Activated naive CD4-positive, alpha-beta T cell treated with anti-CD3 and anti-CD28 coated beads, Interleukin-2, amount 50 U/mL, for 24 hours (primary cell): Measurements from ENCODE around the gene CADPS2.
"Not testable (repeated sequence)": the region's sequence is repeated elsewhere in the genome, so short reads cannot be mapped to it uniquely, and the experiment has no call there.

Source experiments
- H3K27ac Mint-ChIP-seq: one replicate; pipeline ENCODE4 v1.8.0; 2021; ENCODE audit warnings: mild to moderate bottlenecking, mixed read lengths
- H3K27me3 Mint-ChIP-seq: one replicate; pipeline ENCODE4 v1.8.0; 2021; ENCODE audit warnings: mixed read lengths
- H3K36me3 Mint-ChIP-seq: one replicate; pipeline ENCODE4 v1.8.0; 2021; ENCODE audit warnings: mixed read lengths
- H3K4me1 Mint-ChIP-seq: one replicate; pipeline ENCODE4 v1.8.0; 2021; ENCODE audit warnings: mixed read lengths
- H3K4me3 Mint-ChIP-seq: one replicate; pipeline ENCODE4 v1.8.0; 2021; ENCODE audit warnings: mild to moderate bottlenecking, mixed read lengths
- H3K9me3 Mint-ChIP-seq: one replicate; pipeline ENCODE4 v1.8.0; 2021; ENCODE audit warnings: mixed read lengths

Gene CADPS2

GRCh38 chr7:122651451-122651850 is 234.8 kb downstream of the CADPS2 start:
- Mint-ChIP-seq H3K36me3 (no peaks in the 10 kb centered on the region), H3K4me1 (no peaks in the 10 kb centered on the region), H3K27me3 (no peaks in the 10 kb centered on the region), H3K9me3 (peaks cover 10% of the 10 kb centered on the region), H3K27ac (no peak overlapping the region), H3K4me3 (no peak overlapping the region)

GRCh38 chr7:122643250-122643649 is 243.0 kb downstream of the CADPS2 start:
- Mint-ChIP-seq H3K4me3 (no peak overlapping the region), H3K27me3 (no peaks in the 10 kb centered on the region), H3K27ac (no peak overlapping the region), H3K9me3 (peaks cover 19% of the 10 kb centered on the region), H3K36me3 (no peaks in the 10 kb centered on the region), H3K4me1 (no peaks in the 10 kb centered on the region)

- Mint-ChIP-seq H3K27me3 (no peaks in the 10 kb centered on the region), H3K27ac (no peak overlapping the region), H3K9me3 (peaks cover 8% of the 10 kb centered on the region), H3K4me1 (no peaks in the 10 kb centered on the region), H3K36me3 (no peaks in the 10 kb centered on the region), H3K4me3 (no peak overlapping the region)
Measured at GRCh38 chr7:122638459-122638858, 247.8 kb downstream of the CADPS2 start.

- H3K36me3 Mint-ChIP-seq, result no peaks in the 10 kb centered on the region
Measured at GRCh38 chr7:122637784-122638183, 248.5 kb downstream of the CADPS2 start.

GRCh38 chr7:122635481-122635880 is 250.8 kb downstream of the CADPS2 start:
- H3K9me3 Mint-ChIP-seq, H3K27ac Mint-ChIP-seq, H3K4me3 Mint-ChIP-seq, H3K36me3 Mint-ChIP-seq, H3K4me1 Mint-ChIP-seq, H3K27me3 Mint-ChIP-seq: not testable (repeated sequence)

More at GRCh38 chr7:122637784-122638183, 248.5 kb downstream of the CADPS2 start:
- no peaks in the 10 kb centered on the region for H3K27me3 Mint-ChIP-seq
- H3K4me1 Mint-ChIP-seq, result no peaks in the 10 kb centered on the region
- H3K9me3 Mint-ChIP-seq, result peaks cover 5% of the 10 kb centered on the region
- no peak overlapping the region for H3K27ac Mint-ChIP-seq
- no peak overlapping the region for H3K4me3 Mint-ChIP-seq

- Mint-ChIP-seq H3K27ac (no peak overlapping the region), H3K36me3 (no peaks in the 10 kb centered on the region), H3K4me1 (no peaks in the 10 kb centered on the region), H3K4me3 (no peak overlapping the region), H3K9me3 (peaks cover 12% of the 10 kb centered on the region), H3K27me3 (no peaks in the 10 kb centered on the region)
Measured at GRCh38 chr7:122633472-122633871, 252.8 kb downstream of the CADPS2 start.

- Mint-ChIP-seq H3K27me3 (no peaks in the 10 kb centered on the region), H3K27ac (no peak overlapping the region), H3K9me3 (peaks cover 12% of the 10 kb centered on the region), H3K36me3 (no peaks in the 10 kb centered on the region), H3K4me3 (no peak overlapping the region), H3K4me1 (no peaks in the 10 kb centered on the region)
Measured at GRCh38 chr7:122632238-122632637, 254.0 kb downstream of the CADPS2 start.

GRCh38 chr7:122629412-122629953 is 256.8 kb downstream of the CADPS2 start:
- no peak overlapping the region for H3K27ac Mint-ChIP-seq
- no peaks in the 10 kb centered on the region for H3K4me1 Mint-ChIP-seq
- peaks cover 7% of the 10 kb centered on the region for H3K9me3 Mint-ChIP-seq
- H3K27me3 Mint-ChIP-seq, result no peaks in the 10 kb centered on the region
- H3K36me3 Mint-ChIP-seq, result no peaks in the 10 kb centered on the region
- H3K4me3 Mint-ChIP-seq, result no peak overlapping the region

GRCh38 chr7:122628651-122629411 is 257.4 kb downstream of the CADPS2 start:
- H3K4me1 Mint-ChIP-seq, result no peaks in the 10 kb centered on the region
- H3K36me3 Mint-ChIP-seq, result no peaks in the 10 kb centered on the region
- H3K27ac Mint-ChIP-seq, result no peak overlapping the region
- peaks cover 7% of the 10 kb centered on the region for H3K9me3 Mint-ChIP-seq
- no peak overlapping the region for H3K4me3 Mint-ChIP-seq
- no peaks in the 10 kb centered on the region for H3K27me3 Mint-ChIP-seq

GRCh38 chr7:122626785-122627184 is 259.5 kb downstream of the CADPS2 start:
- Mint-ChIP-seq H3K27ac (no peak overlapping the region), H3K27me3 (no peaks in the 10 kb centered on the region), H3K36me3 (no peaks in the 10 kb centered on the region), H3K9me3 (peaks cover 7% of the 10 kb centered on the region), H3K4me1 (no peaks in the 10 kb centered on the region), H3K4me3 (no peak overlapping the region)

GRCh38 chr7:122622682-122623081 is 263.6 kb downstream of the CADPS2 start:
- no peak overlapping the region for H3K4me3 Mint-ChIP-seq
- no peaks in the 10 kb centered on the region for H3K36me3 Mint-ChIP-seq
- no peak overlapping the region for H3K27ac Mint-ChIP-seq
- no peaks in the 10 kb centered on the region for H3K27me3 Mint-ChIP-seq
- no peaks in the 10 kb centered on the region for H3K4me1 Mint-ChIP-seq
- H3K9me3 Mint-ChIP-seq, result no peaks in the 10 kb centered on the region

GRCh38 chr7:122619664-122620063 is 266.6 kb downstream of the CADPS2 start:
- Mint-ChIP-seq H3K9me3 (no peaks in the 10 kb centered on the region), H3K36me3 (no peaks in the 10 kb centered on the region), H3K27ac (no peak overlapping the region), H3K4me1 (no peaks in the 10 kb centered on the region), H3K4me3 (no peak overlapping the region), H3K27me3 (no peaks in the 10 kb centered on the region)

- no peak overlapping the region for H3K4me3 Mint-ChIP-seq
- H3K4me1 Mint-ChIP-seq, result no peaks in the 10 kb centered on the region
- no peak overlapping the region for H3K27ac Mint-ChIP-seq
- H3K9me3 Mint-ChIP-seq, result no peaks in the 10 kb centered on the region
- no peaks in the 10 kb centered on the region for H3K36me3 Mint-ChIP-seq
- H3K27me3 Mint-ChIP-seq, result no peaks in the 10 kb centered on the region
Measured at GRCh38 chr7:122618585-122619189, 267.6 kb downstream of the CADPS2 start.

- H3K36me3 Mint-ChIP-seq, result no peaks in the 10 kb centered on the region
- H3K4me3 Mint-ChIP-seq, result no peak overlapping the region
- no peaks in the 10 kb centered on the region for H3K9me3 Mint-ChIP-seq
- H3K27me3 Mint-ChIP-seq, result no peaks in the 10 kb centered on the region
- H3K27ac Mint-ChIP-seq, result no peak overlapping the region
- H3K4me1 Mint-ChIP-seq, result no peaks in the 10 kb centered on the region
Measured at GRCh38 chr7:122616951-122617350, 269.3 kb downstream of the CADPS2 start.

GRCh38 chr7:122605929-122606328 is 280.3 kb downstream of the CADPS2 start:
- Mint-ChIP-seq H3K9me3 (no peaks in the 10 kb centered on the region), H3K27me3 (no peaks in the 10 kb centered on the region), H3K27ac (no peak overlapping the region), H3K4me3 (no peak overlapping the region), H3K4me1 (no peaks in the 10 kb centered on the region), H3K36me3 (no peaks in the 10 kb centered on the region)

- no peaks in the 10 kb centered on the region for H3K27me3 Mint-ChIP-seq
- no peak overlapping the region for H3K4me3 Mint-ChIP-seq
- H3K36me3 Mint-ChIP-seq, result no peaks in the 10 kb centered on the region
- H3K4me1 Mint-ChIP-seq, result no peaks in the 10 kb centered on the region
- H3K27ac Mint-ChIP-seq, result no peak overlapping the region
- no peaks in the 10 kb centered on the region for H3K9me3 Mint-ChIP-seq
Measured at GRCh38 chr7:122604251-122604650, 282.0 kb downstream of the CADPS2 start.
